ENCODE results near the gene FAM156A. TPM values are rescaled to one million over a fixed set of nuclear protein-coding genes. Genes with fewer than 3 reads are reported as not detected.

FAM156A gene
- total and polyA plus RNA-seq, 2 of the 8 experiments (the other 6 are each of a cell fraction or from before 2014, with no cell fraction given): 11.7 to 13.6 TPM

GRCh38 chrX:52995987-52996331 is 37.6 kb upstream of the FAM156A start (continued):
- TF ChIP-seq E2F6 (IDR thresholded peaks at IDR 0.05): no peak
- TF ChIP-seq SUZ12 (IDR thresholded peaks at IDR 0.05; ENCODE audit: low read length): no peak
- no peak for TF ChIP-seq CTBP2 (IDR thresholded peaks at IDR 0.05; ENCODE audit: borderline replicate concordance, insufficient read depth, insufficient read length, low read length)
- no peak for TF ChIP-seq ATF2 (IDR thresholded peaks at IDR 0.05; ENCODE audit: low read length)
- TF ChIP-seq ZNF274 (IDR thresholded peaks at IDR 0.05; ENCODE audit: borderline replicate concordance, extremely low read depth, low read length): no peak
- TF ChIP-seq JUN (IDR thresholded peaks at IDR 0.05; ENCODE audit: low read depth, low read length): no peak
- no peak for TF ChIP-seq RAD21 (IDR thresholded peaks at IDR 0.05 in 1 of 2, conservative IDR thresholded peaks at IDR 0.05 in 1 of 2; ENCODE audit: low read depth in 2 of 2, low read length in 2 of 2)
- TF ChIP-seq SIN3A (conservative IDR thresholded peaks at IDR 0.05 in 1 of 2, IDR thresholded peaks at IDR 0.05 in 1 of 2; ENCODE audit: low read depth in 1 of 2, low read length in 2 of 2): no peak
